ENCODE results near the gene C1orf53.

DNA sequence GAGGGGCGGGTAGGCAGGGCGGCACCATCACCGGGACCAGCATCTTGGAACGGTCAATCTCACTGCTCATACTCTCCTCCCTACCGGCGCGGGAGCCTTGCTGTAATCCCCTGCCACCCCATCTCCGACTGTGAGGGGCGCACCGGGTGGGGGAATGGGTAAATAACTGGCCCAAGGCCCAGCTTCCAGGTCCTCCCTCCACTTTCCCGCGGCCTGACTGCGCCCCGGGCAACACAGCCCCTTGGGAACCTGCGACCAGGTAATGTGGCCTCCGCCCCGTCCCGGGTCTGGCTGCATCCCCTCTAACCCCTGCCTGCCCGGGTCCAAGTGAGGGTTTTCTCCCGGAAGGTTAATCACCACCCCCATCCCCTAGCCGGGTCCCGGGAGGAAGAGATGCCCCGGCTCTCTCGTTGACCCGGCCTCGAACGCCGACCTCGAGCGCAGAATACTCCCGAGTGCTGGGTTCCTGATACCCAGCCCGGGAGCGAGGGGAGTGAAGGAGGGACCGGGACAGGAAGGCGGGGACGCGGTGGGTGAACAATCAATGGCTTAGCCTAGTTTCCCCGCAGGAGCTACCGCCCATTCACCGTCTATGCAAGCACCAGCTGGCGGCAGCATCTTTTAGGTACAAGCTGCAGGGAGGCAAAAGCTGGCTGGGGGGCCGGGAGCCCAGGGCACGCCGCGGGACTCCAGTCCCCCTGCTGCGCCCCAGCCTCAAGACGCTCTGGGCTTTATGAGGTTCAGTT lies 8.9 kb downstream of the C1orf53 start:
- TF ChIP-seq EZH2 (optimal IDR thresholded peaks at IDR 0.05; ENCODE audit: low read depth, low read length): no peak
- TF ChIP-seq, protein P1, sequence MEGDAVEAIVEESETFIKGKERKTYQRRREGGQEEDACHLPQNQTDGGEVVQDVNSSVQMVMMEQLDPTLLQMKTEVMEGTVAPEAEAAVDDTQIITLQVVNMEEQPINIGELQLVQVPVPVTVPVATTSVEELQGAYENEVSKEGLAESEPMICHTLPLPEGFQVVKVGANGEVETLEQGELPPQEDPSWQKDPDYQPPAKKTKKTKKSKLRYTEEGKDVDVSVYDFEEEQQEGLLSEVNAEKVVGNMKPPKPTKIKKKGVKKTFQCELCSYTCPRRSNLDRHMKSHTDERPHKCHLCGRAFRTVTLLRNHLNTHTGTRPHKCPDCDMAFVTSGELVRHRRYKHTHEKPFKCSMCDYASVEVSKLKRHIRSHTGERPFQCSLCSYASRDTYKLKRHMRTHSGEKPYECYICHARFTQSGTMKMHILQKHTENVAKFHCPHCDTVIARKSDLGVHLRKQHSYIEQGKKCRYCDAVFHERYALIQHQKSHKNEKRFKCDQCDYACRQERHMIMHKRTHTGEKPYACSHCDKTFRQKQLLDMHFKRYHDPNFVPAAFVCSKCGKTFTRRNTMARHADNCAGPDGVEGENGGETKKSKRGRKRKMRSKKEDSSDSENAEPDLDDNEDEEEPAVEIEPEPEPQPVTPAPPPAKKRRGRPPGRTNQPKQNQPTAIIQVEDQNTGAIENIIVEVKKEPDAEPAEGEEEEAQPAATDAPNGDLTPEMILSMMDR (IDR thresholded peaks at IDR 0.05; ENCODE audit: low read length): no peak

All from MM.1S (cell line).